Activated T-cell treated with anti-CD3 and anti-CD28 coated beads, Interleukin-2, amount 50 U/mL, for 1 hour (primary cell): ENCODE data around the gene HRNR.
"Not testable (repeated sequence)": the region's sequence is repeated elsewhere in the genome, so short reads cannot be mapped to it uniquely, and the experiment has no call there.

Experiments
- DNase-seq: peaks from one replicate; pipeline ENCODE4 v3.0.0-alpha.2; 2020

The HRNR gene

GRCh38 chr1:152224093-152224492 lies at the start of gene HRNR:
Gene HRNR (minus strand): TSS chr1:152224193. CDS start chr1:152223253, 940 bp downstream.
- no peak for DNase-seq

DNA sequence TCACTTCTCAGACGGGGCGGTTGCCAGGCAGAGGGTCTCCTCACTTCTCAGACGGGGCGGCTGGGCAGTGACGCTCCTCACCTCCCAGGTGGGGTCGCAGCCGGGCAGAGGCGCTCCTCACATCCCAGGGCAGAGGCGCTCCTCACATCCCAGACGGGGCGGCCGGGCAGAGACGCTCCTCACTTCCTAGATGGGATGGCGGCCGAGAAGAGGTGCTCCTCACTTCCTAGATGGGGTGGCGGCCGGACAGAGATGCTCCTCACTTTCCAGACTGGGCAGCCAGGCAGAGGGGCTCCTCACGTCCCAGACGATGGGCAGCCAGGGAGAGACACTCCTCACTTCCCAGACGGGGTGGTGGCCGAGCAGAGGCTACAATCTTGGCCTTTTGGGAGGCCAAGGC lies 32.4 kb upstream of the HRNR start:
- DNase-seq, result not testable (repeated sequence)

GRCh38 chr1:152252157-152252556 lies 28.2 kb upstream of the HRNR start:
- DNase-seq, result no peak

DNA sequence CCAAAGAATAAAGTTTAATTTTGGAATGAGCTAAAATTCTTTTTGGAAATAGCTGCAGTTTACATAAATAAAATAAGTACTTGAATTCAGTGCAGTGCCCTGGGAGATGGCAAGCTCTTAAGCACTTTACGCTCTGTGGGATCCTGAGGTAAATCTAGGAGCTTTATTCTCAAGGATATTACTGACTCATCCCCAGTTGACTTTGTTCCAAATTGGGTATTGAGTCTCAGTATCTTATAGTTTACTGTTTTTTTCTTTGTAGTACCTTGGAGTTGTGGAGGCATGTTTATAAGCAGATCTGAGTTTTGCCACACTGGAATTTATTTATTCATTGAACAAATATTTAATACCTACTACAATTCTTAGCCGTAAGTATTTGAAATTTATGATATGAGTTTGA lies 27.4 kb upstream of the HRNR start:
- DNase-seq, result no peak

GRCh38 chr1:152247316-152247715 lies 23.3 kb upstream of the HRNR start:
- DNase-seq, result no peak

DNA sequence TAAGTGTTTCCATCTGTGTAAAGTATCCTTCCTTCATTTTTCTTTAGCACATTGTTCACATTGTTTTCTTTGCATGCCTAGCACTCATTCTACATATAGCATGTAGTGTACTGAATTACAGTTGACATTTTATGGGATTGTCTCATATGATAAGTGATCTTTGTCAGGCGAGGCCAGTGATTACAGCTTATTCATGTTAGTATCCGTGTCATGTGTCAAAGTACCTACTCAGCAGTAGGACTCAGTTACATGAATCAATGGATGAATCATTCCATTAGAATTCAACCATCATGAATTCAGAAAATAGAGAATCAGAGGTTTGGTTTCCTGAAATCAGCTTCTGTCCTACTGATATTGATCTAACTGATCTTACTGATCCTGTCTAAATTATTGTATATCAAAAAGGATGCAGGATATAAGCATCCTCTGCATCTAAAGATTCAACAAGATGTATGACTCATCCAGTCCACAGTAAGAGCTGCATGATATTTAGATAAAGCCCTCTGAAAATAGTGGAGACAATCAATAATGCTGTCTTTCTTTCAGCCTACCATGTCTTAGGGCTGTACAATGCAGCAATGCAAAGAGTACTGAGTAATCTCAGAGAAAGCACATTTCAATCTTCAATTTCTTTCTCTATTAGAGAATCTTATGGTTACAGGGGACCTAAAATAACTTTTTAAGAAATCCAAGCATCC lies 20.7 kb upstream of the HRNR start:
- no peak for DNase-seq

DNA sequence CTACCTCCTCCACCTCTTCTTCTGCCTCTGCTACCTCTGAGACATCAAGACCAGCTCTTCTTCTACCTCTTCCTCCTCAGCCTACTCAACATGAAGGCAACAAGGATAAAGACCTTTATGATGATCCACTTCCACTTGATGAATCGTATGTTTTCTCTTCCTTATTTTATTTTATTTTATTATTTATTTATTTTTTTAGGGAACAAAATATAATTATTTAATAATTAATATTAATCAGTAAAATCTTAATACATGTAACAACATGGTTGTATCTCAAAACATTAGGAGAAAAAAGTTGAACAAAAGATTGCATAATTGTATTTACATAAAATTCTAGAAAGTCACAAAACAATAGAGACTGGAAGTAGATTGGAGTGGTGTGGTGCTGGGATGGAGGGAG lies 13.1 kb upstream of the HRNR start:
- no peak for DNase-seq

DNA sequence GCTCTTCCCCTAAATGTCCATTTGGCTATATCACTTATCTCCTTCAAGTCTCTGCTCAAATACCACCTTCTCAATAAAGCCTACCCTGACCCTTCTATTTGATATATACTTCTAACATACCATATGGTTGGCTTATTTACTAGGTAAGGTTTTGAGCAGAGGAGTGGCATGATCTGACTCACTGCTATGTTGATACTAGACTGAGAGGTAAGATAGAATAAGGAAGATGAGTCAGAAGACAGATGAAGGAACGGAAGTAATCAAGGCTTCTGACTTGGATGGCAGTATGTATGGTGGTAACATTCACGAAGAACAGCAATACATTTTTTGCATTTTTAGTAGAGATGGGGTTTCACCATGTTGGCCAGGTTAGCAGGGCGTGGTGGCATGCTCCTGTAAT lies 4.8 kb upstream of the HRNR start:
- no peak for DNase-seq

DNA sequence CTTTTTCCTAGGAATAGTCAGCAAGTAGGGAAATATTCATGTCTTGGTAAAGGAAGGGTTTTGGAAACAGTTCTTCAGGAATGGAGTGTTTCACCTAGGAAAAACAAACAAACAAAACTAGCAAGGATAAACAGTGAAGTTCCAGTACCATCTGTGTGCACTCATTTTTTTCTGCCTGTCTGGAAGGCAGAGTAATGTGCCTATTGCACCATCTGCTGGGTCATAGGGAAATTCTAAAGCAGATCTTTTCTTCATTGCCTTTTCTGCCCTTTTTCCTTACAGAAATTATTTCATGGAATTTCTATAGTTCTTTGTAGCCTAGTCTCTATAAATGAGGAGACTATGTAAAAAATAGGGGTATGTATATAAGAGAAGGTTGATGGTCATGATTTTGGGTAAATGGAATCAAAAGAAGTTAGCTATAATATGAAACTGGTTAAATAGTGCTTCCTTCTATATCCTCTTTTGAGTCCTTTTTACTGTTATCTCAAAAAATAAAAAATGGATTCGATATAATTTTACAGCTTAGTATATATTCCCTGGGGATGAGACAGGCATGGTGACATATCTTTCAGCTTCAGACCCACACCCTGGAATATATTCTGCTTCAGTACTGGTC lies 3.4 kb upstream of the HRNR start:
- DNase-seq, result no peak

DNA sequence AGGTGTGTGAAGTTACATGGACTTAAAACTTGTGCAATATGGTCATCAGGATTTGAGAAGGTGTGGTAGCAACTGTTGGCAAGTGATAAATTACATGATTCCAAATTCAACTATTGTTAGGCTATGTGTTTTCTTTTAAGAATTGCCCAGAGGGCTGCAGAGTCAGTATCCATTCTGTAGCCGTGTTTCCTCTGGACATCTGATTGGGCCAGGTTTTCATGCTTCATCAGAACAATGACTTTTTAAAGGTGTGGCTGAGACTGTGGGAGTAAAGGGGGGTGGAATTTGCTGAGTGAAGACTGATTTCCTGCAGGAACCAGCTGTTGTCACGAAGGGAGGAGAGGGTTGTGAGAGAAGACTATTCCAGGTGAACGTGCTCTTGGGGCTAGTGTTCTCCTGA lies 1.7 kb upstream of the HRNR start:
- no peak for DNase-seq

DNA sequence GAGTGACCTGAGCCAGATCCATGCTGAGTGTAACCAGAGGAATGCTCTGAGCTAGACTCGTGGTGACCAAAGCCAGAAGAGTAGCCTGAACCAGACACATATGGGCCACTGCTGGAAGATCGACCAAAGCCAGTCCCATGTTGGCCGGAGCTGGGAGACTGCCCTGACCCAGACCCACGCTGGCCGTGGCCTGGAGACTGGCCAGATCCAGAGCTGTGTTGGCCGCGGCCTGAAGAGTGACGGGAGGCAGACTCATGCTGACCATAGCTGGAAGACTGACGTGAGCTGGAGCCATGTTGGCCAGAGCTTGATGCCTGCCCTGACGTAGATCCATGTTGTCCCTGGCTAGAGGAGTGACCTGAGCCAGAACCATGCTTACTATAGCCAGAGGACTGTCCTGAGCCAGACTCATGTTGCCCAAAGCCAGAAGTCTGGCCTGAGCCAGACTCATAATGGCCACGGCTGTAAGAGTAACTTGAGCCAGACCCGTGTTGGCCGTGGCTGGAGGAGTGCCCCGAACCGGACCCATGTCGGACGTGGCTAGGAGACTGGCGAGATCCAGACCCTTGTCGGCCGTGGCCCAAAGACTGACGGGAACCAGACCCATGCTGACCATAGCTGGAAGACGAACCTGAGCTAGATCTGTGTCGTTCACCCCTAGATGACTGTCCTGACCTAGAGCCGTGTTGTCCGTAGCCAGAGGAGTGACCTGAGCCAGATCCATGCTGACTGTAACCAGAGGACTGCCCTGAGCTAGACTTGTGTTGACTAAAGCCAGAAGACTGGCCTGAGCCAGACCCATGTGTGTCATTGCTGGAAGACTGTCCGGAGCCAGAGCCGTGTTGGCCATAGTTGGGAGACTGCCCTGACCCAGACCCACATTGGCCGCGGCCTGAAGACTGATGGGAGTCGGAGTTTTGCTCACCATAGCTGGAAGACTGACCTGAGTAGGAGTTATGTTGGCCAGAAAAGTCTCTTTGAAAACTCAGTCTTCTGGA lies 3.5 kb downstream of the HRNR start:
- no peak for DNase-seq

DNA sequence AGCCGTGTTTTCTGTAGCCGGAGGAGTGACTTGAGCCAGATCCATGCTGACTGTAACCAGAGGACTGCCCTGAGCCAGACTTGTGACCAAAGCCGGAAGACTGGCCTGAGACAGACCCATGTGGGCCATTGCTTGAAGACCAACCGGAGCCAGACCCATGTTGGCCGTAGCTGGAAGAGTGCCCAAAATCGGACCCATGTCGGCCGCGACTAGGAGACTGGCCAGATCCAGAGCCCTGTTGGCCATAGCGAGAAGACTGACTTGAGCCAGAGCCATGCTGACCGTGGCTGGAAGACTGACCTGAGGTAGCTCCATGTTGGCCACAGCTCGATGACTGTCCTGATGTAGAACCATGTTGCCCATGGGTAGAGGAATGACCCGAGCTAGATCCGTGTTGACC lies 4.6 kb downstream of the HRNR start:
- not testable (repeated sequence) for DNase-seq

- DNase-seq, result no peak
These were observed 5.1 kb downstream of the HRNR start for GRCh38 chr1:152218762-152219436.

DNA sequence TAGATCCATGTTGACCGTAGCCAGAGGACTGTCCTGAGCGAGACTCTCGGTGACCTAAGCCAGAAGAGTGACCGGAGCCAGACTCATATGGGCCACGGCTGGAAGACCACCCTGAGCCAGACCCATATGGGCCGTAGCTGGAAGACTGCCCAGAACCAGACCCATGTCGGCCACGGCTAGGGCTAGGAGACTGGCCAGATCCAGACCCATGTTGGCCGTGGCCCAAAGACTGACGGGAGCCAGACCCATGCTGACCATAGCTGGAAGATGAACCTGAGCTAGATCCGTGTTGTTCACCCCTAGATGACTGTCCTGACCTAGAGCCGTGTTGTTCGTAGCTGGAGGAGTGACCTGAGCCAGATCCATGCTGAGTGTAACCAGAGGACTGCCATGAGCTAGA lies 8.4 kb downstream of the HRNR start:
- peak; percentile 11 for DNase-seq

DNA sequence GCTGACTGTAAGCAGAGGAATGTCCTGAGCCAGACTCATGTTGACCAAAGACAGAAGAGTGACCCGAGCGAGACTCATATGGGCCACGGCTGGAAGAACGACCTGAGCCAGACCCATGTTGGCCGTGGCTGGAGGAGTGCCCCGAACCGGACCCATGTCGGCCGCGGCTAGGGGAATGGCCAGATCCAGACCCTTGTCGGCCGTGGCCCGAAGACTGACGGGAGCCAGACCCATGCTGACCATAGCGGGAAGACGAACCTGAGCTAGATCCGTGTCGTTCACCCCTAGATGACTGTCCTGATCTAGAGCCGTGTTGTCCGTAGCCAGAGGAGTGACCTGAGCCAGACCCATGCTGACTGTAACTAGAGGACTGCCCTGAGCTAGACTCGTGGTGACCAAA lies 9.1 kb downstream of the HRNR start:
- not testable (repeated sequence) for DNase-seq

GRCh38 chr1:152198982-152199381 lies 25.0 kb downstream of the HRNR start:
- no peak for DNase-seq

DNA sequence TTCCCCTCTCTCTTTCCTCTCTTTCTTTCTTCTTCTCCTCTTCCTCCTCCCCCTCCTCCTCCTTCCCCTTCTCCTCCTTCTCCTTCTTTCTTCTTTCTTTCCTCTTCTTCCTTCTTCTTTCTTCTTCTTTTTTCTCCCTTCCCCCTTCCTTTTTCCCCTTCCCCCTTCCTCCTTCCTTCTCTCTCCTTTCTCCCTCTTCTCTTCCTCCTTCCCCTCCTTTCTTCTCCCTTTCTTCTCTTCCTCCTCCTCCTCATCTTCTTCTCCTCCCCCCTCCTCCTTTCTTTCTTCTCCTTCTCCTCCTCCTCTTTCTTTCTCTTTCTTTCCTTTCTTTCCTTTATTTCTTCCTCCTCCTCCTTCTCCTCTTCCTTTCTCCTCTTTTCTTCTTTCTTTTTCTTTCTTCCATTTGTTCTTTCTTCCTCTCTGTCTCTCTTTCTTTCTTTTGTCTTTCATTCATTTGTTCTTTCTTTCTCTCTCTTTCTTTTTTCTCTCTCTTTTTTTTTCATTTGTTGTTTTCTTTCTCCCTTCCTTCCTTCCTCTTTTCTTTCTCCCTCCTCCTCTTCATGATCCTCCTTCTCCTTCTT lies 26.5 kb downstream of the HRNR start:
- no peak for DNase-seq

DNA sequence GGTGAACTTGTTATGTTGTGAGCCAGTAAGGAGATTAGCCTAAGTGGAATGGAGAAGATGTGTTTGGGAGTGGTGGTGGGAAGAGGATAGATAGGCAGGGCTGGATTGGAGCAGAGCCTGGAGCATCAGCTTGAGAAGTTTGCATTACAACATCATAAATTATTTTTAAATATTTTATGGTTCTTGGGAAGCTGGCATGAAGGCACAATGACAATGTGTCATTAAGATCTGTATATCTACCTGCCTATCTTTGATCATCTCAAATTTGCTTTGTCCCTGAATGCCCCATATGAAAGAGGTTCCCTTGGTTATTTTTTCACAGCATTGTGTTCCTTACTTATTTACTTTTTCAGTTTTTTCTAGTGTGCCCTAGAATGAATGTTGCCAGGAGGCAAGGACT lies 32.3 kb downstream of the HRNR start:
- DNase-seq, result no peak

GRCh38 chr1:152191260-152191659 lies 32.7 kb downstream of the HRNR start:
- DNase-seq, result no peak

- no peak for DNase-seq
These were observed 33.4 kb downstream of the HRNR start for GRCh38 chr1:152190589-152190988.

DNA sequence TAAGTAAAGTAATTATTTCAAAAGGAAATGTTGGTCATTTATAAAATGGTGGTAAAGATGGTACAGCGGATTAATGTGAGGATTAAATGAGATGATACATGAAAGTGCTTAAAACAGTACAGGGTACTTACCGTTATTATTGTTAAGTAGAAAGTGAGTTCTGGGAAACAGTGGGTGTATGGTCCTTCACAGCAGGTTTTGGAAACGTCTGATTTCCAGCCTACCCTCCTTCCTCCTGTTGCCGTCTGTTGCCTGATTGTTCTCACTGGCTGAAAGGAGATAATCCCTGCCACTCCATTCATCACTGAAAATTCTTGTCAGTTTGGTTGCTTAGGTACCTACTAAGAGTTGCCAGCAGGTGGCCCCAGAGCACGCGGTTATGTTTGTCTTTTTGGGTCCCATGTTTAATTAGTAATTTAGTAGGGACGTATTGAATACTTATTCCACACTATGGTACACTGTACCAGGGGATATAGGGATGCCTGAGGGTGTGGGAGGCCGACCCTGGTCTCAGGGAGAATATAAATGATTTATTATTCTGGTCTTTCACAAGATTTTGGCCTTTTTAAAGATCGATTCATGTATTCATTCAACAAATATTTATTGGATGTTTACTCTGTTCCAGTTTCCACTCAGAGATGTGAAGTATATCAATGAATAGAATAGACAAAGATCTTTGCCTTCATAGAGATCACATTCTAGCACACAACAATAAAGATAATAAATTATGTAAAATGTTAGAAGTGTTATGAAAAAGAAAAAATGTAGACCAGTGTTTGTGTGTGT lies 34.1 kb downstream of the HRNR start:
- peak; percentile 70 for DNase-seq
